ENCODE results near the gene CRB3.
"Not testable (repeated sequence)": the region's sequence is repeated elsewhere in the genome, so short reads cannot be mapped to it uniquely, and the experiment has no call there.

Gene CRB3

GRCh38 chr19:6464070-6464873 is at the start of gene CRB3:
Gene CRB3, plus strand, starts transcription at chr19:6464271. Its CDS starts 431 bp downstream, at chr19:6464702.
- no peak for DNase-seq

- no peak for DNase-seq
Observed at GRCh38 chr19:6414793-6415590, 49.1 kb upstream of the CRB3 start.

- DNase-seq = no peak
Observed at GRCh38 chr19:6415591-6416190, 48.4 kb upstream of the CRB3 start.

GRCh38 chr19:6416658-6417405 is 47.2 kb upstream of the CRB3 start:
- no peak for DNase-seq

- peak; percentile 32 for DNase-seq
Observed at GRCh38 chr19:6417713-6418561, 46.1 kb upstream of the CRB3 start.

GRCh38 chr19:6418562-6418932 is 45.5 kb upstream of the CRB3 start:
- no peak for DNase-seq

- no peak for DNase-seq
Observed at GRCh38 chr19:6421075-6422014, 42.7 kb upstream of the CRB3 start.

- DNase-seq = peak; percentile 32
Observed at GRCh38 chr19:6423499-6424194, 40.4 kb upstream of the CRB3 start.

- DNase-seq = no peak
Observed at GRCh38 chr19:6424195-6424938, 39.7 kb upstream of the CRB3 start, which contains the start of gene KHSRP. Gene KHSRP, minus strand, starts transcription at chr19:6424811. Its CDS starts 110 bp downstream, at chr19:6424701.

- DNase-seq = peak; percentile 100
Observed at GRCh38 chr19:6424939-6425731, 38.9 kb upstream of the CRB3 start.

GRCh38 chr19:6425732-6426620 is 38.1 kb upstream of the CRB3 start:
- no peak for DNase-seq

GRCh38 chr19:6427131-6427530 is 36.9 kb upstream of the CRB3 start:
- no peak for DNase-seq

- not testable (repeated sequence) for DNase-seq
Observed at GRCh38 chr19:6428692-6429418, 35.2 kb upstream of the CRB3 start.

GRCh38 chr19:6429419-6430221 is 34.5 kb upstream of the CRB3 start:
- DNase-seq = no peak

- DNase-seq = no peak
Observed at GRCh38 chr19:6431891-6432290, 32.2 kb upstream of the CRB3 start.

- DNase-seq = no peak
Observed at GRCh38 chr19:6433165-6433564, 30.9 kb upstream of the CRB3 start.

Measured in NCI-H226 (cell line).